ENCODE results near the gene RPL4. TPM values are rescaled to one million over a fixed set of nuclear protein-coding genes. Genes with fewer than 3 reads are reported as not detected.

The RPL4 gene
- total and polyA plus RNA-seq, 2 of the 8 experiments (the other 6 are each of a cell fraction or from before 2014, with no cell fraction given), result 3,950 to 3,973 TPM

GRCh38 chr15:66515901-66516322, 11.3 kb upstream of the RPL4 start:
- H3K56ac ChIP-seq (replicated peaks; ENCODE audit: insufficient read length, low read depth, low read length), result no peak overlapping the region
- no peak overlapping the region for H2BK120ac ChIP-seq (replicated peaks; ENCODE audit: low read depth, low read length)
- no peaks in the 10 kb centered on the region for H3K4me1 ChIP-seq (replicated peaks in 1 of 4; ENCODE audit: control insufficient read depth in 3 of 4, insufficient read depth in 4 of 4, low read length in 3 of 4)
- H3K36me3 ChIP-seq (ENCODE audit: control insufficient read depth in 2 of 4, insufficient read depth in 4 of 4, low read length in 3 of 4), result peaks cover 4 to 52% (median 25%) of the 10 kb centered on the region in 4 experiments
- POLR2A ChIA-PET (ENCODE audit: partially characterized antibody), result interaction anchor here (1.4 to 4.5 kb wide), 4 partner anchors 9 to 22 kb away, joined by 3 to 52 read pairs (median 6); partner anchors contain the start of genes RPL4 and ZWILCH
- peaks cover 2% of the 10 kb centered on the region in 2 experiments for H4K20me1 ChIP-seq (replicated peaks in 1 of 2; ENCODE audit: control insufficient read depth in 1 of 2, insufficient read depth in 2 of 2, low read length in 2 of 2)
- H3K9ac ChIP-seq (replicated peaks in 1 of 4; ENCODE audit: extremely low read depth in 1 of 4, low read depth in 3 of 4, low read length in 3 of 4), result no peak overlapping the region
- H4K5ac ChIP-seq (ENCODE audit: insufficient read length, low read depth, low read length), result no peak overlapping the region
- 97% methylated on average over 2 of the region's 2 CpGs; no CpG with 5 or more reads in 1 of the 2 experiments for WGBS, 2 experiments (ENCODE audit: extremely low coverage in 1 of 2, insufficient coverage in 1 of 2, insufficient read length in 1 of 2, insufficient replicate concordance in 2 of 2, low coverage in 1 of 2, low lambda C conversion rate in 2 of 2, missing lambda C conversion rate in 1 of 2)
- H3K23ac ChIP-seq (ENCODE audit: insufficient read length), result no peak overlapping the region
- no peak overlapping the region for H2BK20ac ChIP-seq (ENCODE audit: low read length)
- no peak overlapping the region for H2BK5ac ChIP-seq (ENCODE audit: low read depth, low read length)
- H3K23me2 ChIP-seq (ENCODE audit: low read depth, low read length), result no peaks in the 10 kb centered on the region
- no peak overlapping the region for H3K4me2 ChIP-seq (ENCODE audit: insufficient read depth in 1 of 2, low read depth in 2 of 2, low read length in 2 of 2)
- FAIRE-seq, result no peak
- H2AFZ ChIP-seq (ENCODE audit: low read length), result no peak overlapping the region
- no peak overlapping the region for H4K91ac ChIP-seq (replicated peaks; ENCODE audit: insufficient read length, low read length)
- DNase-seq (ENCODE audit: low read depth in 1 of 2, low spot score in 2 of 2), result no peak
- H3K79me1 ChIP-seq (ENCODE audit: low read depth, low read length), result no peaks in the 10 kb centered on the region
- H3K9me3 ChIP-seq (ENCODE audit: insufficient read depth in 2 of 2, low read depth in 1 of 2, low read length in 1 of 2), result no peaks in the 10 kb centered on the region
- H2BK12ac ChIP-seq (ENCODE audit: low read depth, low read length), result no peak overlapping the region
- no peak overlapping the region for H3K4ac ChIP-seq (replicated peaks; ENCODE audit: insufficient read length, low read depth, low read length)
- no peak overlapping the region for H2AK5ac ChIP-seq (ENCODE audit: low read depth, low read length)
- no peak overlapping the region for H3K14ac ChIP-seq (ENCODE audit: insufficient read length)
- no peaks in the 10 kb centered on the region for H3K27me3 ChIP-seq (replicated peaks in 1 of 4; ENCODE audit: control insufficient read depth in 3 of 4, extremely low read depth in 1 of 4, insufficient read depth in 3 of 4, low read length in 3 of 4)
- no peak overlapping the region for H2BK15ac ChIP-seq (ENCODE audit: low read length)
- no peak overlapping the region for H3K27ac ChIP-seq (ENCODE audit: low read depth, low read length)
- no peaks in the 10 kb centered on the region for H3K79me2 ChIP-seq (ENCODE audit: control insufficient read depth in 1 of 2, insufficient read depth in 2 of 2, low read length in 2 of 2)
- no peak overlapping the region for H4K8ac ChIP-seq (ENCODE audit: extremely low read depth, insufficient read depth, low read length)
- H3K18ac ChIP-seq (ENCODE audit: extremely low read depth, low read length), result no peak overlapping the region
- CTCF ChIA-PET (ENCODE audit: partially characterized antibody), result interaction anchor here (0.9 kb wide), 1 partner anchor 34 kb away, joined by 4 read pairs; no protein-coding TSS in a partner anchor
- no peak overlapping the region for H3K4me3 ChIP-seq (ENCODE audit: extremely low read depth in 1 of 4, insufficient read depth in 2 of 4, low read depth in 3 of 4, low read length in 4 of 4)
- no peak for TF ChIP-seq TEAD4 (IDR thresholded peaks at IDR 0.05; ENCODE audit: low read depth, low read length)
- no peak for TF ChIP-seq CTBP2 (IDR thresholded peaks at IDR 0.05; ENCODE audit: borderline replicate concordance, insufficient read depth, insufficient read length, low read length)
- TF ChIP-seq SUZ12 (IDR thresholded peaks at IDR 0.05; ENCODE audit: low read length), result no peak
- no peak for TF ChIP-seq TBP (IDR thresholded peaks at IDR 0.05; ENCODE audit: low read depth, low read length)
- TF ChIP-seq NANOG (IDR thresholded peaks at IDR 0.05; ENCODE audit: insufficient read depth, low read depth, low read length, poor library complexity, severe bottlenecking), result no peak
- TF ChIP-seq EZH2 (IDR thresholded peaks at IDR 0.05; ENCODE audit: low read depth, low read length, severe bottlenecking), result no peak
- no peak for TF ChIP-seq YY1 (IDR thresholded peaks at IDR 0.05; ENCODE audit: low read depth, low read length)
- no peak for TF ChIP-seq SP2 (IDR thresholded peaks at IDR 0.05; ENCODE audit: low read length)
- TF ChIP-seq RNF2 (IDR thresholded peaks at IDR 0.05; ENCODE audit: borderline replicate concordance, low read depth, low read length, missing control alignments, poor library complexity, severe bottlenecking), result no peak
- TF ChIP-seq TAF1 (IDR thresholded peaks at IDR 0.05; ENCODE audit: low read depth, low read length), result no peak
- TF ChIP-seq CREB1 (IDR thresholded peaks at IDR 0.05), result no peak
- TF ChIP-seq PHF8 (conservative IDR thresholded peaks at IDR 0.05; ENCODE audit: low read depth, low read length), result no peak
- TF ChIP-seq BRCA1 (IDR thresholded peaks at IDR 0.05; ENCODE audit: low read depth, low read length), result no peak
- TF ChIP-seq SAP30 (IDR thresholded peaks at IDR 0.05; ENCODE audit: insufficient read depth, insufficient replicate concordance, low read length), result no peak
